ENCODE results near the gene NOVA1. TPM values are rescaled to one million over a fixed set of nuclear protein-coding genes. Genes with fewer than 3 reads are reported as not detected.

NOVA1 gene
- total RNA-seq, 4 donors from 2014 or later = 13.1 to 43.1 (median 20.4) TPM

DNA sequence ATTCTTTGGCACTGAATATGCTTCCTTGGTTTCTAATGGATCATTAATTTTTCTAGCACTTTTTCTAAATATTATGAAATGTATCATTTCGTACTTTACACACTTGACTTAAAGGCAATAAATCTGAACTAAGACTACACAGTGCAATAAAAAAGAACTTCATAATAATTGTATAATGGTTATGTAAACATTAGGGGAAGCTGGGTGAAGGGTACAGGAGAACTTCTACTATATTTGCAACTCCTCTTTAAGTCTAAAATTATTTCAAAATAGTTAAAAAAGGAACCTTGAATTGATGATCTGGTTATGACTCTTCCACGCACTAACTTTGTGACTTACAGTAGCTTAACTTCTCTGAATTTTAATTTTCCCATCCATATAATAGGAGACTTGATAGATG is 5.1 kb upstream of the NOVA1 start:
- Histone ChIP-seq H3K27me3 (no peaks in the 10 kb centered on the region), H3K4me1 (no peaks in the 10 kb centered on the region), H3K36me3 (peaks cover 0 to 2% of the 10 kb centered on the region in 2 donors), H3K9me3 (no peaks in the 10 kb centered on the region), H3K4me3 (no peak overlapping the region), H3K27ac (no peak overlapping the region)
- intact Hi-C loops (cut with DNase I; ENCODE audit: low total_unique reads) = no loop called here
- TF ChIP-seq, protein P1, sequence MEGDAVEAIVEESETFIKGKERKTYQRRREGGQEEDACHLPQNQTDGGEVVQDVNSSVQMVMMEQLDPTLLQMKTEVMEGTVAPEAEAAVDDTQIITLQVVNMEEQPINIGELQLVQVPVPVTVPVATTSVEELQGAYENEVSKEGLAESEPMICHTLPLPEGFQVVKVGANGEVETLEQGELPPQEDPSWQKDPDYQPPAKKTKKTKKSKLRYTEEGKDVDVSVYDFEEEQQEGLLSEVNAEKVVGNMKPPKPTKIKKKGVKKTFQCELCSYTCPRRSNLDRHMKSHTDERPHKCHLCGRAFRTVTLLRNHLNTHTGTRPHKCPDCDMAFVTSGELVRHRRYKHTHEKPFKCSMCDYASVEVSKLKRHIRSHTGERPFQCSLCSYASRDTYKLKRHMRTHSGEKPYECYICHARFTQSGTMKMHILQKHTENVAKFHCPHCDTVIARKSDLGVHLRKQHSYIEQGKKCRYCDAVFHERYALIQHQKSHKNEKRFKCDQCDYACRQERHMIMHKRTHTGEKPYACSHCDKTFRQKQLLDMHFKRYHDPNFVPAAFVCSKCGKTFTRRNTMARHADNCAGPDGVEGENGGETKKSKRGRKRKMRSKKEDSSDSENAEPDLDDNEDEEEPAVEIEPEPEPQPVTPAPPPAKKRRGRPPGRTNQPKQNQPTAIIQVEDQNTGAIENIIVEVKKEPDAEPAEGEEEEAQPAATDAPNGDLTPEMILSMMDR (IDR thresholded peaks at IDR 0.05) = no peak
- TF ChIP-seq POLR2A (IDR thresholded peaks at IDR 0.05) = no peak
- DNase-seq = no peak

DNA sequence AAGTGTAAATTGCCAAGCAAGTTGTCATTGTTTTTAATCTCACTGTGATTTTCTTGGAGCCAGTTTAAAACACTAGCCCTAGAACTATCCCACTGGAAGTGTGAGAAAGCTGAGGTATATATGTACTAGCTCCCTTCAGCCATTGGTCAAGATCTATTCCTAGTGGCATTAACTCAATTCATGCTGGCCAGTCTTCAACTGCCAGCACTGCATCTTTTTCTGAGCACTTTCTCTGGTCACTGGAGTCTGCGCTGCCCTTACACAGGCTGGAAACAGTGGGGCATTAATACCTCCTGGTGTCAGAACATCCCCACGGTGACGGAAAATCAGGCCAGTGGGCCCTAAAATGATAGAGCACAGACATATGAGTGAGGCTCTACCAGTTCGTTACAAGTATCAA is 4.0 kb upstream of the NOVA1 start:
- peaks cover 0 to 2% of the 10 kb centered on the region in 2 donors for H3K36me3 ChIP-seq
- DNase-seq = no peak
- TF ChIP-seq POLR2A (IDR thresholded peaks at IDR 0.05) = no peak
- TF ChIP-seq, protein P1 (IDR thresholded peaks at IDR 0.05) = no peak
- H3K4me3 ChIP-seq = no peak overlapping the region
- H3K9me3 ChIP-seq = no peaks in the 10 kb centered on the region
- H3K27me3 ChIP-seq = no peaks in the 10 kb centered on the region
- H3K27ac ChIP-seq = no peak overlapping the region
- intact Hi-C loops (cut with DNase I; ENCODE audit: low total_unique reads) = no loop called here
- no peaks in the 10 kb centered on the region for H3K4me1 ChIP-seq

DNA sequence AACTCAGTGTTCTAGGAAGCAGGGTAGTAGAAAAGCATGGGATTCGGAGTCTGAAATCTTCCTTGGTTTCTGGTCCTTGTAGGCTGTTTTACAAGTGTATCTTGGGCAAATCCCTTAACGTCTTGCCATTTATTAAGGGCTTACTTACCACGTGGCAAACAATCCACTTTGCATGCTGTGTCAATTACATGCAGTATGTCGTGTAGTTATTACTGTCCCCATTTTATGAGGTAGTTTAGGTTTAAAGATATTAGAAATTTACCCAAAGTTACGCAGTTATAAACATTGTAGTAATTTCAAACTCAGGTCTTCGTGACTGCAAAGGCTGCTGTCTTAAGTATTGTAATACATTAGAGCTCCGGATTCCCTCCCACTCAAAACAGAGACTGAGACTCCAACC is 1.5 kb upstream of the NOVA1 start:
- no peaks in the 10 kb centered on the region for H3K27me3 ChIP-seq
- TF ChIP-seq, protein P1 (IDR thresholded peaks at IDR 0.05) = no peak
- TF ChIP-seq POLR2A (IDR thresholded peaks at IDR 0.05) = no peak
- peak overlapping the region in 1 of 2 donors; percentile 88 for H3K4me3 ChIP-seq
- peak overlapping the region; percentile 96 to 98 for H3K27ac ChIP-seq
- H3K36me3 ChIP-seq = peaks cover 0 to 2% of the 10 kb centered on the region in 2 donors
- no peak for DNase-seq
- intact Hi-C loops (cut with DNase I; ENCODE audit: low total_unique reads) = no loop called here
- no peaks in the 10 kb centered on the region for H3K9me3 ChIP-seq
- H3K4me1 ChIP-seq = no peaks in the 10 kb centered on the region

DNA sequence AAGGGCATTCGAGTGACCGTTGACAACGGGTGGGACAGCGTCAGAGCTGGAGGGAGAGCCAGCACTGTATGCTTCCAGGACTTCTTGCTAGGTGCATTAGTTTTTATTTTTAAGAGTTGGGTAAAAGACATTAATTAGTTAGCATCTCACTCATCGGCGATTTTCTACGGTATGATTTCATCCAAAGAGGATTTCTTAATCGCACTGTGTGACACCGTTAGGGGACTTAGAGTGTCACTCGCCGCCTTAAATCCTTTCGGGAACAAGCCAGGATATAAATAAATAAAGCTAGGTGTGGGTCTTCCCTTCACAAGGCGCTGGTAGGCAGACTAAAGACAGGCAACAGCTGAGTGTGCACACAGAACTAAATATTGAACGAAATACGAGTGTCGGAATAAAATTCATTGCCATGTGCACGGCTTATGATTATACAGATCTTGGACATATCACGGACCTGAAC is 869 bp upstream of the NOVA1 start:
- no peaks in the 10 kb centered on the region for H3K9me3 ChIP-seq
- peak overlapping the region; percentile 83 to 88 for H3K4me3 ChIP-seq
- H3K27ac ChIP-seq = peak overlapping the region; percentile 96 to 98
- no peaks in the 10 kb centered on the region for H3K4me1 ChIP-seq
- no peaks in the 10 kb centered on the region for H3K36me3 ChIP-seq
- H3K27me3 ChIP-seq = no peaks in the 10 kb centered on the region
- TF ChIP-seq POLR2A (IDR thresholded peaks at IDR 0.05) = no peak
- TF ChIP-seq, protein P1 (IDR thresholded peaks at IDR 0.05) = no peak
- intact Hi-C loops (cut with DNase I; ENCODE audit: low total_unique reads) = no loop called here
- peak in 1 of 2 donors; percentile 12 for DNase-seq

DNA sequence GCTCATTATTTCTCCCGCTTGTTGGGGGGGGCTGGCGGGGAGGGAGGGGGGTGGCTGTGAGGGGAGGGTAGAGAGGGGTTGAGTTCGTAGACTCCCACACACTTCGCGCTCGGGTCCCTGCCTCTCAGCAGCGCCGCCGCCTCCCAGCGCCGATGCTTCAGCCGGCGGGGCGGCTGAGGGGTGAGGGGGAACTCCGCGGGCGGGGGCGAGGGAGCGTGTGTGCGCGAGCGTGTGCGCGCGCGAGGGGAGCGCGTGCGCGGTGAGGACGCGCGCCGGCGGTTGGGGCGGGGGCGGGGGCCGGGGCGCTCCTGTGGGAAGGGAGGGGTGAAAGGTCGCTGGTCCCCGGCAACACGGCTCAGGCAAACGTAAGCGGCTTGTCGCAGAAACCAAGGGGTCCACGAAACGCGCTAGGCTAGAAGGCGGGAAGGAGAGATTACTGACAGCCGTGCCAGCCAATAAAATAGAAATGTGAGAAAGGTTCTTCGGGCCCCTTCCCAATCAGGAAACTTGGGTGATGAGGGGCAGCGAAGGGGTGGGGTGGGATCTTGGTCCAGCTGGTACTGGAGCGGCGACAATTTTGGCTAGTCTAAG is 343 bp upstream of the NOVA1 start:
- Histone ChIP-seq H3K36me3 (no peaks in the 10 kb centered on the region), H3K4me1 (no peaks in the 10 kb centered on the region), H3K27ac (peak overlapping the region; percentile 96 to 98), H3K27me3 (no peaks in the 10 kb centered on the region), H3K4me3 (peak overlapping the region; percentile 83 to 88), H3K9me3 (no peaks in the 10 kb centered on the region)
- DNase-seq = peak; percentile 91 to 93
- TF ChIP-seq, protein P1 (IDR thresholded peaks at IDR 0.05) = no peak
- TF ChIP-seq POLR2A (IDR thresholded peaks at IDR 0.05) = peak in 1 of 2 donors; percentile 2
- intact Hi-C loops (cut with DNase I; ENCODE audit: low total_unique reads) = no loop called here
